ENCODE results near the gene GPR132. TPM values are rescaled to one million over a fixed set of nuclear protein-coding genes. Genes with fewer than 3 reads are reported as not detected.

GPR132 gene
- total and polyA plus RNA-seq, 8 donors: 0.14 to 2.3 (median 0.55) TPM

DNA sequence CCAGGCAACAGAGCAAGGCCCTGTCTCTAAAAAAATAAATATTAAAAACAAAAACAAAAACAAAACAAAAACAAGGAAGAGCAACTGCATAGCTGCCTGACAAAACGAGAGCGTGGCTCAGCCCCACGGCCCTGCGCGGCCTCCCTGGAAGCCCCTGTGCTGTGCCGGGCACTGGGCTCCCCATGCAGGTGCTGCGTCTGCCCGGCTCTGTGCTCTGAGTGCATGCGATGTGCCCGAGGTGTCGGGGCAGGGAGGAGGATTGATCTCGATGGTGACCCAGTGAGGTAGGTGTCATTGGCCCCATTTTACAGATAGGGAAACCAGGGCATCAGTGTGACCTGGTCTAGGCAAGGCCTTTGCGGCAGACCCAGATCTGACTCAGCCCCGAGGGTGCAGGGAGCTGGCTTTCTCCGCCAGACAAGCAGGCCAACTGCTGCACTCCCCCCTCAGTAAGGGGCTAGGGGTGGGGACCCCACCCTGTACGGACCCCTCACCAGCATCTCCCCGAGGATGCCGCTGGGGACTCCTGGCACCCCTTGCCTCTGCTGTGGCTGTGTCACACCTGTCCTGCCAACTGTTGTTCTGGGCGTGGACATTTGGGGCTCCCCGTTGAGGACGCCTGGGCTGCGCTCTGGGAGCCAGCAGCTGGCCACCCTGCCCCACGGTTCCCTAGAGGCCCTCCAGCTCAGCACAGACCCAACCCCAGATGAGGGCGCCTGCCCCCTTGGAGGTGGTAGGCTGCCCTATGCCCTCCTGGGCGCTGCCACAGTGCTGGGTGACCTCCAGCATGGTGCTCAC is 15.3 kb downstream of the GPR132 start:
- intact Hi-C loops (cut with DNase I): loop anchor here in 1 of 3 donors (5.0 kb wide), 1 partner anchor 73 kb away; the partner anchor contains the start of gene AHNAK2
- FAIRE-seq: no peak
- H3K9me3 ChIP-seq: no peaks in the 10 kb centered on the region
- no peak overlapping the region for H3K27ac ChIP-seq
- no peaks in the 10 kb centered on the region for H3K36me3 ChIP-seq
- H3K27me3 ChIP-seq: no peaks in the 10 kb centered on the region
- WGBS, 2 donors: 79 to 85% methylated on average over 25 of the region's 25 CpGs
- TF ChIP-seq, protein P1, sequence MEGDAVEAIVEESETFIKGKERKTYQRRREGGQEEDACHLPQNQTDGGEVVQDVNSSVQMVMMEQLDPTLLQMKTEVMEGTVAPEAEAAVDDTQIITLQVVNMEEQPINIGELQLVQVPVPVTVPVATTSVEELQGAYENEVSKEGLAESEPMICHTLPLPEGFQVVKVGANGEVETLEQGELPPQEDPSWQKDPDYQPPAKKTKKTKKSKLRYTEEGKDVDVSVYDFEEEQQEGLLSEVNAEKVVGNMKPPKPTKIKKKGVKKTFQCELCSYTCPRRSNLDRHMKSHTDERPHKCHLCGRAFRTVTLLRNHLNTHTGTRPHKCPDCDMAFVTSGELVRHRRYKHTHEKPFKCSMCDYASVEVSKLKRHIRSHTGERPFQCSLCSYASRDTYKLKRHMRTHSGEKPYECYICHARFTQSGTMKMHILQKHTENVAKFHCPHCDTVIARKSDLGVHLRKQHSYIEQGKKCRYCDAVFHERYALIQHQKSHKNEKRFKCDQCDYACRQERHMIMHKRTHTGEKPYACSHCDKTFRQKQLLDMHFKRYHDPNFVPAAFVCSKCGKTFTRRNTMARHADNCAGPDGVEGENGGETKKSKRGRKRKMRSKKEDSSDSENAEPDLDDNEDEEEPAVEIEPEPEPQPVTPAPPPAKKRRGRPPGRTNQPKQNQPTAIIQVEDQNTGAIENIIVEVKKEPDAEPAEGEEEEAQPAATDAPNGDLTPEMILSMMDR (IDR thresholded peaks at IDR 0.05): no peak
- no peak for ATAC-seq
- DNase-seq: no peak
- H3K4me3 ChIP-seq: no peak overlapping the region
- H3K4me1 ChIP-seq: no peaks in the 10 kb centered on the region

DNA sequence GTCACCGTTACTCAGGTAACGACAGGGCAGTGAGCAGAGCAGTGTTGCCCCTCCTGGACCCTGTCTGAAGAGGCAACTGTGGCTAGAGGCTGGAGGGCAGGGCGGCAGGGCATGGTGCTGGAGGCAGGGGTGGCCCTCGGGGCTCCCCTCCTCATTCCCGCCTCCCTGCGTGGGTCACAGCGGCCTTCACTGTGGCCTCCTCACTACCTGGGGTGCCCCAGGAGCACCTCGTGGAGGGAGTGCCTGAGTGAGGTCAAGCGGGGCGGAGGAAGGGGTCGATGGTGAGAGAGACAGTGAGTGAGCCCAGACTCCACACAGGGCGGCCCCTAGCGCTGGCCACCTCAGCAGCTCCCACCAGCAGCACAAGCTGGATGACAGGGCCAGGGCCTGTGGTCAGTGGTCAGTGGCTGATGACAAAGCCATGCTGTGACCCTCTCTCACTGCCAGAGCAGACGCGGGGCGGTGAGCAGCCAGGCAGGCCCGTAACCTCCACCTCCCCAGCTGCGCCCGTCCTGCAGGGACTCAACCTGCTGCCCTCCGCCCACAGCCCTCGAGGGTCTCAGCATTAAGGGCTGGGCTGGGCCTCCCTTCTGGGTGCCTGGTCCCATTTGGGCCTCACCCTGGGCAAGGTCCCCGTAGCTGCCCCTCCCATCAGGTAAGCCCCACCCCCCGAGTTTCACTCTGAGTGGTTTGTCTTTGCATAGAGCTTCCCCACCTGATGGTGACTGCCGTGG is 17.8 kb downstream of the GPR132 start:
- no peaks in the 10 kb centered on the region for H3K27me3 ChIP-seq
- no peak for FAIRE-seq
- H3K4me3 ChIP-seq: no peak overlapping the region
- 70 to 78% methylated on average over 24 of the region's 24 CpGs for WGBS, 2 donors
- intact Hi-C loops (cut with DNase I): loop anchor here in 1 of 3 donors (5.0 kb wide), 1 partner anchor 70 kb away; the partner anchor contains the start of gene AHNAK2
- no peaks in the 10 kb centered on the region for H3K9me3 ChIP-seq
- no peak for ATAC-seq
- H3K4me1 ChIP-seq: no peaks in the 10 kb centered on the region
- H3K36me3 ChIP-seq: no peaks in the 10 kb centered on the region
- TF ChIP-seq, protein P1 (IDR thresholded peaks at IDR 0.05): no peak
- no peak overlapping the region for H3K27ac ChIP-seq
- peak in 1 of 6 donors; percentile 77 for DNase-seq

DNA sequence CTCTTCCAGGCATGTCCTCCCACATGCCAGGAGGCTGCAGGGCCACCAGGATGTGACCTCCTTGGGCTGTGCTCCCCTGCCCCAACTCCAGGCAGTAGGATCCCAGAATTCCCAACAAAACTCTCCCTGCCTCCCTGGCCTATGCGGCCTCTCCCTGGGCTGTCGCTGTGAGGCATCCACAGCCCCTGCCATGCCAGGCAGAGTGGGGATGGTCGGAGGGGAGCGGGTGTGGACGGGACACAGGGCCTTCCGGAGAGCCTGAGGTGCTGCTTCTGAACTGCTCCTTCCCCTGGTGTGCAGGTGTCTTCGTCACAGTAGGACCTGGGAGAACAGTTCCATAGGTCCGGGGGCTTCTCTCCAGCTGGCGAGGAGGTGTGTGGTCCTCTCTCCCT is 18.3 kb downstream of the GPR132 start:
- Histone ChIP-seq H3K27me3 (no peaks in the 10 kb centered on the region), H3K9me3 (no peaks in the 10 kb centered on the region), H3K4me3 (no peak overlapping the region), H3K27ac (no peak overlapping the region), H3K36me3 (no peaks in the 10 kb centered on the region), H3K4me1 (no peaks in the 10 kb centered on the region)
- 81 to 86% methylated on average over 9 of the region's 9 CpGs for WGBS, 2 donors
- intact Hi-C loops (cut with DNase I): loop anchor here in 1 of 3 donors (5.0 kb wide), 1 partner anchor 70 kb away; the partner anchor contains the start of gene AHNAK2
- DNase-seq: no peak
- ATAC-seq: no peak
- TF ChIP-seq, protein P1 (IDR thresholded peaks at IDR 0.05): no peak
- no peak for FAIRE-seq

DNA sequence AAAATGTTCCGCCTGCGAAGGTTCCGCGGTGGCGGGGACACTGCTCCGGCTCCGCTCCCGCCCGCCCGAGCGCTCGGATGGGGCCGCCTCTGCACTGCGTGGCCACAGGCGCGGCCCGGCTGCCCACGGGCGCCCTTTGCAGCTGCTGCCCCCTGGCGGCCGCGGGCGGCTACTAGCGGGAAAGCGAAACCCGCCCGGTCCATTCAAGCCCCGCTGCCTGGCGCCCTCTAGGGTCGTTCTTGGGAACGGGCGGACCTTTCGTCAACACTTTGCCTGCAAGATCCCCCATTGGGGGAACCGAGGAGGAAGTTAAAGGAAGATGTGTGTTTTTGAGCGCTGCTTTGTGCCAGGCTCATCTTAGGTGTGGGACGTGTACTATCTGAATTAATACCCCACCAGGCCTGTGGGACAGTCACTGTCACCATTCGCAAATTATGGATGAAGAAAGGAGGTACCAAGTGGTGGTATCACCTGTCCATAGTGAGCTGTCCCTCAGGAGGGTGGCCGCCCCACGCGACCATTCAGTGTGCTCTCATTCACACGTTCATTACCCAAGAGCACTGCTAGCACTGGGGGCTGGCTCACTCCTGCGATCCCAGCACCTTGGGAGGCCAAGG is 19.4 kb downstream of the GPR132 start:
- no peak for FAIRE-seq

More for the DNA sequence above, 19.4 kb downstream of the GPR132 start:
- Histone ChIP-seq H3K9me3 (no peaks in the 10 kb centered on the region), H3K36me3 (no peaks in the 10 kb centered on the region), H3K27me3 (no peaks in the 10 kb centered on the region), H3K4me3 (no peak overlapping the region), H3K4me1 (no peaks in the 10 kb centered on the region), H3K27ac (no peak overlapping the region)
- DNase-seq (peak; percentile 75 to 98 (median 90)), ATAC-seq (peak; percentile 87 to 97 (median 94))
- intact Hi-C loops (cut with DNase I): loop anchor here in 2 of 3 donors (2.0 to 5.0 kb wide), 2 partner anchors 69 to 71 kb away; partner anchors contain the start of gene AHNAK2 (in 1 of the 2)
- WGBS, 2 donors: 6% methylated on average over 36 to 42 of the region's 42 CpGs
- TF ChIP-seq, protein P1 (IDR thresholded peaks at IDR 0.05): peak; percentile 99 to 100 (median 100)

Measured in pancreas (tissue), 10 donors.